HG03520 (cell line): Measurements from ENCODE around the gene AFF2.

Experiments
- ATAC-seq: cut with Tn5 transposase; IDR thresholded peaks from one replicate; pipeline ENCODE4 v1.9.1; 2021; ENCODE audit warnings: mild to moderate bottlenecking, moderate library complexity; ENCODE audit not compliant: unreplicated experiment

Gene AFF2

DNA sequence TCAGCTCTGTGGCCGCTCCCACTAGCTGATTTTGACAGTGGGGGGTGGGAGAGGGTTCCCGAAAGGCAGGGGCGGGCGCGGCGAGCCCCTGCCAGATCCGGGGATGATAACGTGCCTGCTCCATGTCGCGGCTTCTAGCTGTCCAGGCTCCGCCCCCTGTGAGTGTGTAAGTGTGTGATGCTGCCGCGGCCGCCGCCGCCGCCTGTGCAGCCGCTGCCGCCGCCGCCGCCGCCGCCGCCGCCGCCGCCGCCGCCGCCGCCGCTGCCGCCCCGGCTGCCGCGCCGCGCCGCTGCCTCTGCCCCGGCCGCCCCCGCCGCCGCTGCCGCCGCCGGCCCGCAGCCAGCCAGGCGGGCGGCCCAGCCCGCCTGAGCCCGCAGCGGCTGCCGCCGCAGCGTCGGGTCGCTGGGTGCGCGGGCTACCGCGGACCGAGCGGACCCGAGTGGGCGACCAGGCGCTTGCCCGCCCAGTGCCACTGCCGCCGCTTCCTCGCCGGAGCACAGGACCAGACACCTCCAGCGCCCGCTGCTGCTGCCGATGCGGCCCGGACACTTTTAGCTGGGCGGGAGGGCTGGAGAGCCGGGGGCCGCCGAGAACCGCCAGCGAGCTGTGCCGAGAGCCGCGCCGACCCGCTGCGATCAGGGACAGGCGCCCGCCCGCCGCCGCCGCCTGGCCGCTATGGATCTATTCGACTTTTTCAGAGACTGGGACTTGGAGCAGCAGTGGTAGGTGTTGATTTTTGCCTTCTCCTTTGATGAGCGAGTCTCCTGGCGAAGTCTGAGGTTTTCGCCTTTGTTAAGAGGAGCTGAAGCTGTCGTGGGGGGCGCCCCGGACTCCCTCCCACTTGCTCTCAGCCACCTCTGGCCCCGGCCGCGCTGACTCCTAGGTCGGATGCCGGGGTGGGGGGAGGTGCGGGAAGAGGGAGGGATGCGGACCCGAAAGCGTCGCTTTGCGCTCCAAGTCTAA is at the start of gene AFF2:
AFF2 (plus strand) TSS at position 195 of the 963 bp plus-strand sequence; CDS start at position 676, 481 bp downstream.
- no peak for ATAC-seq

DNA sequence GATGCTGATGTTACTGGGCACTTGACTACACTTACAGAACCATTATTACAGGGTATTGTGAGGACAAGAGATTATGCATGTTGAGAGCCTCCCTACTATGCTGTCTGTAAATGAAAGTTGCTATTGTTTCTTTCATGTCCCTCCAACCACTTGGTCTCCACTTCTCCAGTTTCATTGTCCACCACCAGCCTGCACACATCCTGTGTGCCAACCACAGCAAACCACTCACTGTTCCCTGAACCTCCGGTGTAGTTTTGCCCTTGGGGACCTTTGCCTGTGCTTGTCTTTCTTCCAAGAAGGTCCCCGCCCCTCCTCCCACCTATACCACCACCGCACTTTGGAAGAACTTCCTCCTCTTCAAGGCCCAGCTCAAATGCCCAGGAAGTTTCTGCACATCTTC is 43.1 kb upstream of the AFF2 start:
- ATAC-seq = no peak

DNA sequence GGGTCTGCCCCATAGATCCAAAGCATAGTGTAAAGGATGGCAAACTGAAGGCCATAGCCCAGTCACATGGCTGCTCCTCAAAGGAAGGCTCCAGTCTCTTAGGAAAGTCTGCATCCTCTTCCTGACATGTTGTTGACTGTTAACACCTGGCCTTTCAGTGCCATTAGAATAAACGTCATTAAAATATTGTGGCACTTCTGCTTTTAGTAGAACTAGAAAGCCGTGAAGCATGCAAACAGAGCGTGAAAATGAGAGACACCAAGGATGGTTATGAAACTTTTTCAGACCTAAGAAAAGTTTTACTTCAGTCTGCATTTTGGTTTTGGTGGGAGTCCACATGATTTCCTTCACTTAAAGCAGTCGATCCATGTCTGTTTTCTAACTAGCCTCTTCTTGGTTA is 41.1 kb upstream of the AFF2 start:
- ATAC-seq = peak; percentile 93

DNA sequence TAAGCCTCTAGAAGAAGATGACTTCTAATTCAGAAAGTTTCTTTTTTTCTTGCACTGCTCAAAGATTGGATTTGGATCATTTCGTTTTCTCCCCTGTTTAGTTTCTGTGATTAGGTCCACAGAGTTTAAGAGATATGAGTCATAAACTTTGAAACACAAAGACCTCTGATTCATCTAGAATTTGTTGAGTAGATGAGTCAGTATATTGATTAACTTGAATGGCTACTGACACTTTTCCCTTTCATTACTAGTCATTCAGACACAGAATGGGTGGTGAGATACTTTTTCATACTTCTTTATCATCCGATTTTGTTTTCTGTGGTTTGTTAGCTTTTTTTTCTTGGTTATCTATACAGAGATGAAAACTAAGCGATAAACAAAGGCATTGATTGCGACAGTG is 34.1 kb upstream of the AFF2 start:
- peak; percentile 88 for ATAC-seq

DNA sequence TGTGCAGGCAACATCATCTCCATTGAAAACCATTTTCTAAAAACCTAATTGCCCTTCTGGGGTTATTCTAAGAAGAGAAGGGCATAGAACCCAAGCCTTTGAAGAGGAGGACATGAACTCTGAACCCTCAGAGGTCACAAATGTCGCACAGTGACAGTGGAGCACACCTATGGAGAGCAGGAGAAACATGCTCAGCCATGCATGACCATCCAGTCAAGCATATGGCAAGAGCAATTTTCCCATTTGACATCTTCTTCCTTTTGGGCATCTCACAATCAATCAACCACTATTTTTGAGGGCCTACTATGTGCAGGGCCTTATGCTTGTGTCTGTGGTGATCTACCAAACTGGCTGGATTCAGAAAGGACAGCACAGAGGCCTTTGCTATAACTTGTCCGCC is 30.1 kb upstream of the AFF2 start:
- ATAC-seq = no peak

DNA sequence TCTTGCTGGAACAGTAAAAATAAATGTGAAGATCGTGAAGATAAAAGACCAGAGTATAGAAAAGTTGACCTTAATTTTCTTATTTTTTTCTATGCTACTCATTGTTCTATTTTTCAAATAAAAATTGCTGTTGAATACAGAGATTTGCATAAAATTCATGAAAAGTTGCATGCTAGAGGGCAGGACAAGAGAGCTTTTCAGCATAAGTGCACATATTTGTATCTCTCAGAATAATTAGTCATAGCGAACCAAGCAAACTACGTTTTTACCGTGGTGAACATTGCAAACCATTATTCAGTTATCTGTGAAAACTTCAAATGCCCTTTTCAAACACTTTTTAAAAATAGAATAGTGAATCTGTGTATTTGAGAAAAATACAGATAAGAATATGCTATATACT is 26.4 kb upstream of the AFF2 start:
- no peak for ATAC-seq

DNA sequence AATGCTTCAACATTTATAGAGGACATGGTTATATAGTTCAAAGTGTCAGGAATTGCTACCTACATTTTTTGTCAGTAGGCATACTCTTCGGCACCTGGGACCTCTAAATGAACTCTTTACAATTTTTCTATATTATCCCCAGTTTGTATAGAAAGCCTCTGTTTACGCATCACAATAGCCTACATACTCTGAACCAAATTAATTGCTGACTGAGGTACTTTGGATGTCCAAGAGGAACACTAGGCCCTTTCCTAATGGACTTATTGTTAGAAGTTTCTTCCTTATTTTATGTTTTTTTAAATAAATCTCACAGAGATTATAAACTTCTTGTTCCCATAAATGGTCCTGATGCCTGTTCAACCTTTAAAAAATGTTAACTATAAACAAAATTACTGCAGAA is 8.4 kb upstream of the AFF2 start:
- no peak for ATAC-seq

DNA sequence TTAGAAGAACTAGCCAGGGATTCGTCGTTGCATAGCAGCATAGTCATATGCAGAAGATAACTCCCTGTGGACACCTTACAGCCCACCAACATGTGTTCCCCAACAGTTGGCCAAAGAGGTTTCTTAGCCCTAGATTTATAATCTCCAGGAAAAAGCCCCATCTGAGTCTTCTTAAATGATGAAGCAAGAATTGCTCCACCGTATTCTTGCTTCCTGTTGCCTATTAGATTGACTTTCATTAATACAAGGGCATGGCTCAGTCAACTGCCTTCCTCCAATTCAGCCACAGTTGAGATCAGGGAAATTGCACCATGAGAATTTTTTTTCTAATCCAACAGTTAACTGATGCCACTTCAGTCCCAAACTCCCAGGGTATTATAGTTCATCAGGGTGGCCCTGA is 5.2 kb upstream of the AFF2 start:
- no peak for ATAC-seq

DNA sequence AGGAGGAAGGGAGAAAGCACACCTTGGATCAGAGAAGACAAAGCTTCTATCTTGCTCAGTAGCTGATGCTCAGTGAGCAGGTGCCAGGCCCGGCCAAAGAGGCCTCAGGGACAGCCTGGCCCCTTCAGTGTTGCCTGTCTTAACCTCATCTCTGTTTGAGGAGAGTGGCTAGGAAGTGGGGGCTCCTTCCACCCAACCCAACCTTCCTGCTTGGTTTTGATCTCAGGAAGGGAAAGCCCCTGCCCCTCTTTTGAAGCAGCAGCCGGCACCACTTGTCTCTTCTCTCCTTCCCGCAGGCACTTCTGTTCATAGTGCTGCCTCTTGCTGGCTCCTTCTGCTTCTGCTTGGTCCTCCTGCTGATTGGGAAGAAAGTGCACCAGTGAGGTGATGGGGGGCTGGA is 2.4 kb upstream of the AFF2 start:
- no peak for ATAC-seq

DNA sequence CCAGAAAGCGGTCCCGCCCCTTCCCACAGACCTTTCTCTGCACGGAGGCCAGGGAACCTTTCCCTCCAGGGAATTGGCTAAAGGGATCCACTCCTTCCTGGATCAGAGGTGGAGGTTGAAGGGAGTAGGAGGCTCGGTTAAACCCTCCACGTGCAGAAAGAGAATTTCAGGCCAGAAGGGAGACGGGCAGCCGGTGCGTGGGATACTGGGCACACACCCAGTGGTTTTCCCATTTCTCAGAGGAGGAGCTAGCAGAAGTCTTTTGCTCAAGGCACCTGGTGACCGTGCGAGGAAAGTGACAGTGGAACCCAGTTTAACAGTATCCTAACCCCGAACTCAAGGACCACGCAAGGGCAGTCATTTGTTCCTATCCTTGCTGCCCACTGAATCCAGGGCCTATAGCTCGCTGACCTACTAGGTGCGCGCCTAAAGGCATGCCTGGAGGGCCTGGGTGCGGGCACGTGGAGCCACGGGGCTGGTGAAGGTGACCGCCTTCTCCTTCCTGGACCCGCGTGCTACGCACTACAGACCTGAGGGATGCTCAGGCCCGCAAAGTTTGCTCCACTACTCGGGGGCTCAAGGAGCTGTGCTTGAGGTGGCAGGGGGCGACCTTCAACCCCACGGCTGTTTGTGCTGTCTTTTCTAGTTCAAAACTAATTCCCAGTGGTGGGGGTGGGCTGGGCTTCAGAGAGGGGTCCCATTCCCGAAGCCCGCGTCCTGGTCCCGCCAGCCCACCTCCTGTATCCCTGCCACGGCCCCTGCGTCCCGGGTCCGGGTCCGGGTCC is 587 bp upstream of the AFF2 start:
- no peak for ATAC-seq

DNA sequence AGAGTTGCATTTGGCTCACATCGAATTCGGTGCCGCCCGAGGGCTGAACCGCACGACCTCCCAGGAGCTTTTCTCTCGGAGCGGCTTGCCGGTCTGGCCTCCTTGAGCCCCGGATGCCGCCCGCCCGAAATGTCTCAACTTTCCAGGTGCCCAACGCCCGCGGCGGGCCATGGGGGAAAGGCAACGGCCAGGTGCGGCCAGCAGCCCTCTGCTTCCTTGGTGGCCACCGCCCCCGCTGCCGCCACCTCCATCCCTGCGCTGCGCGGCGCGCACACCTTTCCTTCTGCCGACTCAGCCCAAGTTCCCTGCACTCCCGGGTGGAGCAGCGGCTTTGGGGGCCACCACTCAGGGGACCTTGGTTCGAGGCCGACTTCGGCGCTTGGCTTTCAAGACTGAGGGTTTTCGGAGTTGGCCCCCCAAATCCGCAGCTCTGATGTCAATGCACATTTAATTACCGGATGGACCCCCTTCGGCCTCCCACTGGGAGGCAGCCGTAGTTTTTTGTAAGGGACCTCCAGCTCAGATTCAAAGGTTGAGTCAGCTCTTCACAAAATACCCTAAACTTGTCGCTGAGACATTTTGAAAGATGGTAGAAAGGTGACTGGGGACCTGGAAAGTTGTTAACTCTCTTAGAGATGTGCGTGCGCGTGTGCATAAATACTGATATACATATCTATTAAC is 1.1 kb downstream of the AFF2 start:
- no peak for ATAC-seq

DNA sequence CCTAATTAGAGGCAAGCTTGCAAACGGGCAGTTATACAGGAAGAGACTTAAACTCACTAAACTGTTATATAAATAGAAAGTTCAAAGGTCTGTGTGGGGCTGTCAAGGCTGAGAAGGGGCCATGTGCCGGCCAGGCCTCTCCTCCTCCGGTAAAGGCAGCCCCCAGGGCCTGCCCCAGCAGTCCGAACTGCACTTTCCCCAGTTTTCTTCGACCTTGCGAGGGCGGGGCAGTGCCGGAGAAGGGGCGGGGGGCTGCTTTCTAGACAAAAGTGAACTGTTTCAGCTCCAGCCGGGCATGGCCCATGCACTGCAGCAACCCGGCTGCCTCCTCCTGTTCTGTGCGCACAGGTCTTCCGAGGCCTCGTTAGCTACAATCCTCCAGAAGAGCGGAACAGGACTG is 4.1 kb downstream of the AFF2 start:
- no peak for ATAC-seq

DNA sequence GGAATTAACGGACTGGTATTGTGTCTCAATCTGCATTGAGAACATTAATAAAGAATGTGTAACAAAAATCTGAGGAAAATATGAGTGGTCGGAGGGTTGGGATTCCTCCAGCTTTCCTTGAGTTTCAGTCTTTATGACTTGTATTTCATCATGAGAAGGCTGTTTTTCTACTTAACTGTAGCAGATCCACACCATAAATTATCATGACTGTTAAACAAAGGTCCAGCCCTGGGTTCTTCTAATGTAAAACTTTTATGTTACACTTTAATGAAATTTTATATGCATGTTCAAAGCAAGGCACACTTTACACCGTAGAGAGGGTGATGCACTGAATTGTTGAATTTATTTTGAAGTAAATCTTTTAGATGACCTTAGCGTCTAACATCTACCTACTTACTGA is 7.0 kb downstream of the AFF2 start:
- ATAC-seq = no peak

DNA sequence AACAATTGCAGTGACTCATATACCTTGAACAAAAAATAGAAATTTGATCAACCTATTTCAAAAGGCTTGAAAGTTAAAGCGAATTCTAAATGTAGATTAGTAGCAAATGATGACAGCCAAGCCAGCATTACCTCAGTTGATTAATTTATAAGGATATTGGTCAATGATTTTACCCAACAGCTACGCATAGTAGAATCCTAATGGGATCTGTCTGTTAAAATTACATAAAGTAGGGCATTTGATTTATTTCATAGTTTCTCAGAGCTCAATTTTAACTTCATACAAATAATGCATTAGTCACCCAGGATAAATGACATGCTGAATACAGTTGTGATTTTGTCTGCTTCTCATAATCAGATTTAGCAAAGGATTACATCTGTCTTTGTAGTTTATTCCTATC is 12.0 kb downstream of the AFF2 start:
- no peak for ATAC-seq

DNA sequence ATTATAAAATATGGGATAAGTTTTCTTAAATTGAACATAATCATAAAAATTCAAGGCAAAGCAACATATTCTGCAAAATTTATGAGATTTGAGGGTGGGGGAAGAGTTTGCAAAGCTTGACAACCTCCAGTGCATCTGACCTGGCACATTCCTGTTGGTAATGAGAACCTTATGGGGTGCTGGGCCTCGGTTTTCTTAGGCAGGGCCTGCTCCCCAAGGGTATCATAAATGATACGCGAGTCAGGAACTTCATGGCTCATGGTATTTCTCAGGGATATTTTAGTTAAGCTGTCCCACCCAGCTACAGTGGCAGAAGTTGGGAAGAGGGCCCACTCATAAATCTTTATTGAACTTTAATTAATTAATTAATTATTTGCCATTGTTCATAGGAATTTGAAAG is 13.2 kb downstream of the AFF2 start:
- no peak for ATAC-seq

DNA sequence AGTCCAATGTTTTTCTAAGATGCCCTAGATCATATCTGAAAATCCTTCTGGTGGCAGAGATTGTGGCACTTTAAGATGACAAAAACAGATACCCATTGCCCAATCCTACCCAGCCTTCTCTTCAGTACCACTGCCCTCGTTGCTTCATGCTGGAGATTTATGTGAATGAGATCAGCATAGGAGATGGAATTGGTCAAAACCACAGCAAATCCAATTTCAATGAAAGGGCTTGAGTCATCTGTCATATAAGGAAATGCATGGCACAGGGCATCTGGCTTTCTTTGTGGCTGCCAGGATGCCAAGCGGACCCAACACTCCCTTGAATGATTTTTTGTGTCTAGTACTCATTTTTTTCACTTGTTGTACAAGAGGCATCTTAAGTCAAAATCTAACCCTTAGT is 16.8 kb downstream of the AFF2 start:
- no peak for ATAC-seq

DNA sequence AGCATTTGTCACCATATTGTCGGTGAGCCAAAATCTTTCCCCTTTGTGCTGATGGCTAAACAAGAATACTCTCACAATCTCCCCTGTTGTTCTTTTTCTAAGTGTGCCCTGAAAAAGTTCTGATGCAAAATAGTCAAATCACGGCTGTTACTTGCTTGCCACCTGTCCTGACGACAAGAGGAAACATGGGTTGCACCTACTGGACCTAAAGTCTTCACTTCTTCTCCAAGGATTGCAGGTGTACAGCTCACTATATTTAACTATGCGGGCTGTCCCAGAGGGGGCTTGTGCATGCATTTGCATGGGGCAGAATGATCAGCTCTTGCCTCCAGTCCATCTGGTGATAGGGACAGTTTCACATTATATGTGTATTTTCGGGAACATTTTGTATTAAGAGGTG is 21.6 kb downstream of the AFF2 start:
- ATAC-seq = no peak

DNA sequence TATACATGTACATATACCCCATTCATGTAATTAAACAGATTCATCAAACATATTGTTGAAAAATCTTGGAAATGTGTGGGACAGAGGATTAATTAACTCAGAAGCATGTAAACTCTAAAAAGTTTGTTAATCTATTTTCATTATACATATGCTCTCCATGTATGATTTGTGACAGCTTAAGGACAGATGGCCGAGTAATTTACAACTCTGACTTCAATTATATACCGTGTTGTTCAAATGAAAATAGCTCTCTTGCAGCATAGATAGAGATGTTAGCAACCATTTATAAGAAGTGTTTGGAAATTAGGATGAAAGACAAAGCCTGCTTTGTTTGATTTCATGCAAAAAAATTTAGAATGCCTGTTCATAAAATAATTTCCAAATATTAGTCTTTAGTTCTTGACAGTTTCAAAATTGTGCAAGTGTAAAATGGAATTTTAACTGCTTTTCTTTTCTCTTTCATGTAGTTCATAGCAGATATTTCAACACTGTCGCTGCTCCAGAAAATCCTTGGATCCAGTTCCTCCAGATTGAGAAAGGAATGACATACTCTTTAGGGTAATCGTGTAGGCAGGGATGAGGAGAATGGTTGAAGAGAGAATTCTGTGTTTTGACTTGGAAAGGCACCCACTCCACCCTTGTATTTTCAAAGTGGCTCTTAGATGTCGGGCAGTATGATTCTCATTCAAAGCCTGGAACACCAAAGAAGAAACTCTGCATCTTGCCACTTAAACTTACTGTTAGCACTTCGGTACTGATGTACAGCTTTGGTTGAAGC is 23.1 kb downstream of the AFF2 start:
- ATAC-seq = no peak

DNA sequence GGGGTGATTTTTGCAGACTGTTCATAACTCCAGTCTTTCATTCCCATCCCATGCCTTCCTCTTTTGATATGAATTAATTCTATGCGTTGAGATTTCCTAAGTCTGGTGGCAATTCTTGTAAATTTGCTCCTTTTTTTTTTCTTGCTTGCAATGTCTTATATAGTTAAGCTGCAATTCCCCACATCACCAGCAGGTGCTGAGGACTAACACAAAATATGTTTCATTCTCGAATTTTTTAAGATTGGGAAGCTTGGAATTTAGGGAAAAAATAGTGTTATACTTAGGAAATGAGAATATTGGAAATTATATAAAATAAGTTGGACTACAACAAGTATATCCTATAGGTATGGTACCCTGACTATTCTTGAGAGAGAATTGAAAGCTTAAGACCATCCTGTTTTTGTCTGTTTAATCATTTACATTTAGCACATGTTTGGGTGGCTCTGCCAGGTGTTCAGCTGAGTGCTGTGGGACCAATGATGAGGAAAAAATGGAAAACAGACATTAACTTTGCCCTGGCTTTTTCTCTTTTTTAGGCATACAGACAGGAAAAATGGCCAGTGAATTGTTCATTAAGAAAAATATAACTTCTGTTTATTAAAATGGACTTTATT is 30.2 kb downstream of the AFF2 start:
- no peak for ATAC-seq

DNA sequence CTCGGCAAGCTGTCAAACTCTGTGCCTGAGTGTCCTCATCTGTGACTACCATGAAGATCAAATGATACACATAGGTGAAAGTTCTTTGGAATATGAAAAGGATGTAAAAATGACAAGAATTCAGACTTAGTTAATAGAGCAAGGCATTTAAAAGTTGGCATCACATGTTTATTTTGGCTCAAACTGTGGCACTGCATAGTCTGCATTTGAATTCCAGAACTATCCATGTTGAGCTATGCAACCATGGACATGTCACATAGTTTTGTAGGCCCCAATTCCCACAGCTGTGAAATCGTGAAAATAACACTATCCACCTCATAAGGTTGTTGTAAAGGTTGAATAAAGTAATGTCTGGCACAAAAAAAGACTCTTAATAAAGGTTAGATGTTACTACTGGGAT is 33.9 kb downstream of the AFF2 start:
- ATAC-seq = no peak
